Spleen (tissue), 7 donors: Measurements from ENCODE around the gene GUCY2F.

ENCODE experiments used
- POLR2A ChIP-seq, 3 donors: fragments of 450-650 bp; IDR thresholded peaks; one replicate each; pipeline ENCODE4 v1.5.1; 2017; ENCODE audit warnings: antibody characterized with exemption in 3 of 3, mild to moderate bottlenecking in 1 of 3
- POLR2AphosphoS5 ChIP-seq, 3 donors: sonication (generic); formaldehyde crosslinking; IDR thresholded peaks; one replicate each; pipeline ENCODE4 v1.5.1; 2017; ENCODE audit warnings: antibody characterized with exemption in 3 of 3
- TF ChIP-seq, protein P1 (sequence below), 11 experiments: fragments of 200-600 bp in 7 of 11; fragments of 450-650 bp in 4 of 11; sonication (generic) in 4 of 11; IDR thresholded peaks in 8 of 11; conservative IDR thresholded peaks in 3 of 11; 1 replicate in 7 of 11; 2 replicates in 4 of 11; pipeline versions ENCODE4 v1.4.0 to v1.8.0; 2016 to 2021; ENCODE audit warnings: antibody characterized with exemption in 11 of 11, inconsistent platforms in 4 of 11, mild to moderate bottlenecking in 1 of 11
- donor health status: DM: no; HTN: no; CAD: no; lungs with moderate emphysema.
- donor health status: DM: no; HTN: no; CAD: no.
- donor health status: DM: no; HTN: no; CAD: no.

DNA sequence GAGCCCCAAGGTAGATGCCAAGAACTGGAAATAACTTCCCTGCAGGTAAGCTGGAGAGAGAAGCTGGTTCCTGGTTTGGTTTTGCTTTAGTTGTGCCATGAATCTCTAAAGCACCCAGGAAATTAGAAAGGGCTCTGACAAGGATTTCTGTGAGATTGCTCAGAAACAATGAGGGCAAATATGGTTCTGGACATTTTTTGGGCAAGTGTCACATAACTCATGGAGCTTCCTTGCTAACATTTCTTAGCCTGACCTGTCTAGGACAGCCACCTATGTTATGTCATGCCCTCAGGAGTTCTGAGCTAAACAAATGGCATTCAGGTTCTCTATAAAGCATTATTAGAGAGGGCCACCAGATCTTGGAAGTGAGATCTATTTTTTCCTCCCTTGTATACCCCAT, 131.8 kb downstream of the GUCY2F start:
- TF ChIP-seq POLR2AphosphoS5 (IDR thresholded peaks at IDR 0.05): no peak
- TF ChIP-seq, protein P1, sequence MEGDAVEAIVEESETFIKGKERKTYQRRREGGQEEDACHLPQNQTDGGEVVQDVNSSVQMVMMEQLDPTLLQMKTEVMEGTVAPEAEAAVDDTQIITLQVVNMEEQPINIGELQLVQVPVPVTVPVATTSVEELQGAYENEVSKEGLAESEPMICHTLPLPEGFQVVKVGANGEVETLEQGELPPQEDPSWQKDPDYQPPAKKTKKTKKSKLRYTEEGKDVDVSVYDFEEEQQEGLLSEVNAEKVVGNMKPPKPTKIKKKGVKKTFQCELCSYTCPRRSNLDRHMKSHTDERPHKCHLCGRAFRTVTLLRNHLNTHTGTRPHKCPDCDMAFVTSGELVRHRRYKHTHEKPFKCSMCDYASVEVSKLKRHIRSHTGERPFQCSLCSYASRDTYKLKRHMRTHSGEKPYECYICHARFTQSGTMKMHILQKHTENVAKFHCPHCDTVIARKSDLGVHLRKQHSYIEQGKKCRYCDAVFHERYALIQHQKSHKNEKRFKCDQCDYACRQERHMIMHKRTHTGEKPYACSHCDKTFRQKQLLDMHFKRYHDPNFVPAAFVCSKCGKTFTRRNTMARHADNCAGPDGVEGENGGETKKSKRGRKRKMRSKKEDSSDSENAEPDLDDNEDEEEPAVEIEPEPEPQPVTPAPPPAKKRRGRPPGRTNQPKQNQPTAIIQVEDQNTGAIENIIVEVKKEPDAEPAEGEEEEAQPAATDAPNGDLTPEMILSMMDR (IDR thresholded peaks at IDR 0.05 in 8 of 11, conservative IDR thresholded peaks at IDR 0.05 in 3 of 11): no peak
- no peak for TF ChIP-seq POLR2A (IDR thresholded peaks at IDR 0.05)
